Activated CD4-positive, CD25-positive, alpha-beta regulatory T cell (primary cell): ENCODE results near the gene STXBP2.

Source experiments
- DNase-seq, 4 experiments: peaks; one replicate each; lab custom pipeline; 2025; lab: John Stamatoyannopoulos, UW

Gene STXBP2

DNA sequence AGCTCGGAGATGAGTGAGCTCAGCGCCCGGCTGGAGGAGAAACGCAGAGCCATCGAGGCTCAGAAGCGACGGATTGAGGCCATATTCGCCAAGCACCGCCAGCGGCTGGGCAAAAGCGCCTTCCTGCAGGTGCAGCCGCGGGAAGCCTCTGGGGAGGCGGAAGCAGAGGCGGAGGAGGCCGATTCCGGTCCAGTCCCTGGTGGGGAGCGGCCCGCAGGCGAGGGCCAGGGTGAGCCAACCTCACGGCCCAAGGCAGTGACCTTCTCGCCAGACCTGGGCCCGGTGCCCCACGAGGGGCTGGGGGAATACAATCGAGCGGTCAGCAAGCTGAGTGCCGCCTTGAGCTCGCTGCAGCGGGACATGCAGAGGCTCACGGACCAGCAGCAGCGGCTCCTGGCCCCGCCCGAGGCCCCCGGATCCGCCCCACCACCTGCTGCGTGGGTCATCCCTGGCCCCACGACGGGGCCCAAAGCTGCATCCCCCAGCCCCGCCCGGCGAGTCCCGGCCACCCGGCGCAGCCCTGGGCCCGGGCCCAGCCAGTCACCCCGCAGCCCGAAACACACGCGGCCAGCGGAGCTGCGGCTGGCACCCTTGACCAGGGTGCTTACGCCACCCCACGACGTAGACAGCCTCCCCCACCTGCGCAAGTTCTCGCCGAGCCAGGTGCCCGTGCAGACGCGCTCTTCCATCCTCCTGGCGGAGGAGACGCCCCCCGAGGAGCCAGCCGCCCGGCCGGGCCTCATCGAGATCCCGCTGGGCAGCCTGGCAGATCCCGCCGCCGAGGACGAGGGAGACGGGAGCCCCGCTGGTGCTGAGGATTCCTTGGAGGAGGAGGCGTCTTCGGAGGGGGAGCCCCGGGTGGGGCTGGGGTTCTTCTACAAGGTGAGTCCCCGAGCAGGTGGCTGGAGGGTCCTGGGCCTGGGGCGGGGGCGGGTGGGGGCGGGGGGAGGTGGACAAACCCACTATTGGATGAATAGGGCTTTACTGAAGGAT lies 24.3 kb upstream of the STXBP2 start:
- DNase-seq = no peak

DNA sequence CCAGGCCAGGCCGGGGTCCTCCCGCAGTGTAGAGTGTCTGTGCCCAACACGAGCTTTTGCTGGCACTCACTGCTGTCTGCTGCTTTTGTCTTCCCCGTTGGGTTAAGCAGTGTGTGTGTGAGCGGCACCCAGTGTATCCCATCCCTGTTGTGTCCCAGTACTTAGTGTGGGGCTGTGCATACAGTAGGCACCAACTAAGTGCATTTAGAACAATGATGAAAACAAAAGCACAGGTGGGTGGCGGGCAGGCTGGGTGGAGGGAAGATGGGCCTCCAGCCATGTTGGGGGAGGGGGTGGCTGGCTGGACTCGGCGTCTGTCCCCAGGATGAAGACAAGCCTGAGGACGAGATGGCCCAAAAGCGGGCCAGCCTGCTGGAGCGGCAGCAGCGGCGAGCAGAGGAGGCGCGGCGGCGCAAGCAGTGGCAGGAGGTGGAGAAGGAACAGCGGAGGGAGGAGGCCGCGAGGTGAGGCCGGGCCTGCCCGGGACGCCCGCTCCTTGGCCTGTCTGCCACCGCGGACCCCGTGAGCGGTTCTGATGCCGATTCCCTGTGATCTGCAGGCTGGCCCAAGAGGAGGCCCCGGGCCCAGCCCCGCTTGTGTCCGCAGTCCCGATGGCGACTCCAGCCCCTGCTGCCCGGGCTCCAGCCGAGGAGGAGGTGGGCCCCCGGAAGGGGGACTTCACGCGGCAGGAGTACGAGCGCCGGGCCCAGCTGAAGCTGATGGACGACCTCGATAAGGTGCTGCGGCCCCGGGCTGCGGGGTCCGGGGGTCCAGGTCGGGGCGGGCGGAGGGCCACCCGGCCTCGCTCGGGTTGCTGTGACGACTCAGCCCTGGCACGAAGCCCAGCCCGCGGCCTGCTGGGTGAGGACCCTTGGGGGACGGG lies 21.8 kb upstream of the STXBP2 start:
- DNase-seq = no peak

DNA sequence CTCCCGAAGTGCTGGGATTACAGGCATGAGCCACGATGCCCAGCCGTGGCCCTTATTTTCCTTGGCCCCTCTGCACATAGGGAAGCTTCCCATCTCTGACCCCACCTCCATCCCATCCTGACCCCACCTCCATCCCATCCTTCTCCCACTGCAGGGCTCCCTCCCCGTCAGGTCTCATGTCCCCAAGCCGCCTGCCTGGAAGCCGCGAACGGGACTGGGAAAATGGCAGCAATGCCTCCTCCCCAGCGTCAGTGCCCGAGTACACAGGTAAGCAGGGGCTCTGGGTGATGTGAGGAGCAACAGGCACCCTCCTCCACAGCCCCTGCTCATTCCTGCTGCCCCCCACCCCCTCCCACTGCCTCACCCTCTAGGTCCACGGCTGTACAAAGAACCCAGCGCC lies 19.7 kb upstream of the STXBP2 start:
- DNase-seq = no peak

GRCh38 chr19:7617735-7618134 lies 19.2 kb upstream of the STXBP2 start:
- DNase-seq = no peak

GRCh38 chr19:7618348-7618747 lies 18.6 kb upstream of the STXBP2 start:
- no peak for DNase-seq

DNA sequence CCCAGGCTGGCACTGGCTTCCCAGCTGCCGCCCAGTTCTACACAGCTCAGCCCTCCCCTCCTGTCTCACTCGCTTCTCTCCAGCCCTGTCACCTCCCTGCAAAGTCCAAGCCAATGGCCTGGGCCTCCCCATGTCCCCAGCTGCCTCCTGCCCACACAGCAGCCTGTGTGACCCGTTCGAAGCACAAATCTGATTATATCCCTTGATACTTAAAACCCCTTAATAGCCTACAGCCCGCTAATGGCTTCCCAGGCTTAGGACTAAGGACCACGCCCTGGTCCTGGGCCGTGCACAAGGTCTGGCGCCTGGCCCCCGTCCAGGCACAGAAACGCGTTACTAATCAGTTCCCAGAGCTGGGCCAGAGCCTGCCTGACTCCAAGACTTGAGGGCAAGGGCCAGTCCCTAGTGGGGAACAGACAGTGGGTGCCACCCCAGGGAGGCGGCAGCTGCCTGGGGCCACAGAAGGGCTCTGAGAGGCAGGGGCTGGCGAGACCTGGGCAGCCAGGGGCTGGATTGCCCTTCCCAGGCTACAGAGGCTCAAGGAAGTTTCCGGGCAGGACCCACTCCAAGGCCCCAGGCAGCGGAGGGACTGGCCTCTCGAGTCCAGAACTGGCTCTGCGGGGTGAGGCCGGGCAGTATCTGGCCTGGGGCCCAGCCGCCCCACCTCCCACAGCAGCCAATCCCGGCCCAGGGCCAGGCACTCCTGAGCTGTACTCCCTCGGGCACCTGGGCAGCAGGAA lies 18.0 kb upstream of the STXBP2 start:
- no peak for DNase-seq

DNA sequence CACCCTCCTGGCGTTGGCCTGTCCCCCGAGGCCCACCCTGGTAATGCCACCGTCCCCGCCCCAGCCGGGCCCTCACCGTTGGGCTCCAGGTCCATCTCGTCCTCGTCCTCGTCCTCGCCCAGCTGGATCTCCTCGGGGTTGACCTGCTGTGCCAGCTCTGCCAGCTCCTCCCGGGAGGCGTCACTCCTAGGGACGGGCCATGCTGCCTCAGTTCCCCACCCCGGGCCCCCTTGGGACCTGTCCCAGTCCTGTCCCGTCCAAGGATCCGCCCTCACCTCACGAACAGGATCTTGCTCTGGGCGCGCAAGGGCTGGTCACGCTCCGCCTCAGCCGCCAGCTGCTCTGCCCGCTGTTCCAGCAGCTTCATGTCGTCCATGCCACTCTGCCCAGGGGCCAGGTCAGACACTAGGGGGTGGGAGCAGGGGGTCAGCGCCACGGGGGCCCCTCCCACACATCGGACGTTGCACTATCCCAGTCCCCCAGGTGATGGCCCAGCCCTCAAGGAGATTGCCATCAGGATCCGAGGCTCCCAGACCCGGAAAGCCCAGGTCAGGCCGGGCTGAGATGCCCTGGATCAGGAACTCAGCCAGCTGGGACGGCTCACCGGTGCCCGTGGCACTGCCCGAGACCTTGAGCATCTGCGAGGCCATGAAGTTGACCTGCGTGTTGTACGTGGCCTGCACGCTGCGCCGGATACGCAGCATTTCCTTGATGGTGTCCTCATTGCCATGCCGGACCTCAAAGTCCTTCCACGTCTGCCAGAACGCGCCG lies 17.1 kb upstream of the STXBP2 start:
- no peak for DNase-seq

GRCh38 chr19:7620442-7621412 lies 16.2 kb upstream of the STXBP2 start:
- no peak for DNase-seq

GRCh38 chr19:7622933-7623685 lies 13.8 kb upstream of the STXBP2 start:
- DNase-seq = no peak

GRCh38 chr19:7623725-7624603 lies 12.9 kb upstream of the STXBP2 start:
- DNase-seq = no peak

DNA sequence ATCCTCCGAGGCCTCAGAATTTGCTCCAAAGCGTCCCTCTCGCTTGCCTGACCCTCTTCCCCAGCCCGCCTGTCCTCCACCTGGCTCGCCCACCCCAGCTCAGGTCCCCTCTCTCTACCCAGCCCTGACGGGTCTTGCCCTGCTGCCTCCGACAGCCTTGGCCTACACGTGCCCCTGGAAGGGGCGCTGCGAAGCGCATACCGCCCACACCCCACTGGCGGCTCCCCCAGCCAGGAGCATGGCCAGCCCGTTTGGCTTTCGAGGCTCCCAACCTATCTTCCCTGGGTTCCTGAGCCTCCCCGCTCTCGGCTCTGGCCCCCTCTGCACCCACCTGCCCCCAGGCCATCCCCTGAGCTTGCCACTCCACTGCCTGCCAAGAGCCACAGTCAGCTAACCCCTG lies 12.1 kb upstream of the STXBP2 start:
- DNase-seq = no peak

- DNase-seq = no peak
These were observed 11.0 kb upstream of the STXBP2 start for GRCh38 chr19:7625763-7626372.

- no peak for DNase-seq
These were observed 9.7 kb upstream of the STXBP2 start for GRCh38 chr19:7627166-7627565.

GRCh38 chr19:7628589-7629311 lies 8.2 kb upstream of the STXBP2 start:
- DNase-seq = no peak

GRCh38 chr19:7629347-7630054 lies 7.4 kb upstream of the STXBP2 start, which contains the start of the genes PET100 and XAB2:
TSS of gene PET100 (plus strand) at chr19:7629793. CDS start at chr19:7629834, 41 bp downstream.
TSS of gene XAB2 (minus strand) at chr19:7629545. CDS start at chr19:7629527, 18 bp downstream.
- peak; percentile 85 to 91 (median 87) for DNase-seq

GRCh38 chr19:7631577-7631976 lies 5.3 kb upstream of the STXBP2 start:
- no peak for DNase-seq
